Osteocyte (in vitro differentiated cells): Measurements from ENCODE around the gene TWIST2. TPM values are rescaled to one million over a fixed set of nuclear protein-coding genes. Genes with fewer than 3 reads are reported as not detected.

Experiments used
- DNase-seq: peaks from one replicate; pipeline ENCODE4 v3.0.0; 2021; ENCODE audit warnings: mixed read lengths; ENCODE audit not compliant: unreplicated experiment; ENCODE audit errors: extremely low spot score
- H3K27ac Mint-ChIP-seq: one replicate; pipeline ENCODE4 v1.8.0; 2021; ENCODE audit warnings: mild to moderate bottlenecking, mixed read lengths; ENCODE audit not compliant: unreplicated experiment
- H3K27me3 Mint-ChIP-seq: one replicate; pipeline ENCODE4 v1.8.0; 2021; ENCODE audit warnings: mixed read lengths; ENCODE audit not compliant: unreplicated experiment
- H3K36me3 Mint-ChIP-seq: one replicate; pipeline ENCODE4 v1.8.0; 2021; ENCODE audit warnings: mixed read lengths; ENCODE audit not compliant: unreplicated experiment
- H3K4me1 Mint-ChIP-seq: one replicate; pipeline ENCODE4 v1.8.0; 2021; ENCODE audit warnings: mixed read lengths; ENCODE audit not compliant: unreplicated experiment
- H3K4me3 Mint-ChIP-seq: one replicate; pipeline ENCODE4 v1.8.0; 2021; ENCODE audit warnings: mild to moderate bottlenecking, moderate library complexity, mixed read lengths; ENCODE audit not compliant: unreplicated experiment
- H3K9me3 Mint-ChIP-seq: one replicate; pipeline ENCODE4 v1.8.0; 2021; ENCODE audit warnings: mixed read lengths; ENCODE audit not compliant: unreplicated experiment
- total RNA-seq: library from RNA; stranded (reverse); gene quantifications from 2 replicates; pipeline ENCODE4 v1.2.1, GENCODE V29; 2021
- TF ChIP-seq, protein P1 (sequence below): fragments of 200-600 bp; sonication (generic); IDR thresholded peaks from 2 replicates; pipeline ENCODE4 v1.5.0; 2021; ENCODE audit warnings: antibody characterized with exemption, mild to moderate bottlenecking, moderate library complexity

TWIST2 gene
- total RNA-seq, 1 donor from 2014 or later, result 6.0 TPM

DNA sequence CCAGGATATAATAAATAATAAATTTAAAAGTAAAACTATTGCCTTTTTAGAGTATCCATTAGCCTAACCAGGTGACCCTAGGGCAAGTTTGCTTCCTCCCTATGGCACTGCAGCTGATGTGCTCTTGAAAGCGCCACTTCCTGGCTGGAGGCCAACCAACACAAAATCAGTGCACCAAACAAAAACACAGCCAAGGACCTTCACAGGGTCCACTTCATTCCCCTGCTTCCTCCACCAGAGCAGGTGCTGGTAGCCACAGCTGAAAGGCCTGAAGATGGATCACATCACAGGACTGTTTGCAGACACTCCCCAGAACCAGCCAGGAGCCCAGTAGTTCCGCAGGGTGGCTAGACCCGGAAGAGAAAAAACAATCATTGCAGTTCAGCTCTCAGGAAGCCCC, 108.8 kb downstream of the TWIST2 start:
- H3K27me3 Mint-ChIP-seq, result peaks cover 33% of the 10 kb centered on the region
- H3K27ac Mint-ChIP-seq, result no peak overlapping the region
- no peaks in the 10 kb centered on the region for H3K9me3 Mint-ChIP-seq
- no peaks in the 10 kb centered on the region for H3K36me3 Mint-ChIP-seq
- TF ChIP-seq, protein P1, sequence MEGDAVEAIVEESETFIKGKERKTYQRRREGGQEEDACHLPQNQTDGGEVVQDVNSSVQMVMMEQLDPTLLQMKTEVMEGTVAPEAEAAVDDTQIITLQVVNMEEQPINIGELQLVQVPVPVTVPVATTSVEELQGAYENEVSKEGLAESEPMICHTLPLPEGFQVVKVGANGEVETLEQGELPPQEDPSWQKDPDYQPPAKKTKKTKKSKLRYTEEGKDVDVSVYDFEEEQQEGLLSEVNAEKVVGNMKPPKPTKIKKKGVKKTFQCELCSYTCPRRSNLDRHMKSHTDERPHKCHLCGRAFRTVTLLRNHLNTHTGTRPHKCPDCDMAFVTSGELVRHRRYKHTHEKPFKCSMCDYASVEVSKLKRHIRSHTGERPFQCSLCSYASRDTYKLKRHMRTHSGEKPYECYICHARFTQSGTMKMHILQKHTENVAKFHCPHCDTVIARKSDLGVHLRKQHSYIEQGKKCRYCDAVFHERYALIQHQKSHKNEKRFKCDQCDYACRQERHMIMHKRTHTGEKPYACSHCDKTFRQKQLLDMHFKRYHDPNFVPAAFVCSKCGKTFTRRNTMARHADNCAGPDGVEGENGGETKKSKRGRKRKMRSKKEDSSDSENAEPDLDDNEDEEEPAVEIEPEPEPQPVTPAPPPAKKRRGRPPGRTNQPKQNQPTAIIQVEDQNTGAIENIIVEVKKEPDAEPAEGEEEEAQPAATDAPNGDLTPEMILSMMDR, result no peak
- peaks cover 5% of the 10 kb centered on the region for H3K4me1 Mint-ChIP-seq
- DNase-seq, result peak; percentile 75
- H3K4me3 Mint-ChIP-seq, result no peak overlapping the region
